ENCODE results near the gene ITGA5. TPM values are rescaled to one million over a fixed set of nuclear protein-coding genes. Genes with fewer than 3 reads are reported as not detected.

ITGA5 gene
- total and polyA plus RNA-seq, 12 donors, result 31.9 to 154 (median 48.8) TPM

GRCh38 chr12:54351341-54351740, 67.7 kb downstream of the ITGA5 start:
- H3K9me3 ChIP-seq, result no peaks in the 10 kb centered on the region
- no peak for TF ChIP-seq CTCF (IDR thresholded peaks at IDR 0.05)
- peak overlapping the region in 1 of 10 donors; percentile 47 for H3K4me3 ChIP-seq
- intact Hi-C loops (cut with DNase I), result loop anchor here in 1 of 10 donors (10.0 kb wide), 1 partner anchor 337 kb away; no protein-coding TSS in a partner anchor
- DNase-seq (no peak), ATAC-seq (no peak)
- WGBS, 2 donors, result 66 to 74% methylated on average over 4 of the region's 4 CpGs
- peaks cover 0 to 38% (median 17%) of the 10 kb centered on the region in 9 donors for H3K4me1 ChIP-seq
- H3K27me3 ChIP-seq, result no peaks in the 10 kb centered on the region
- peak overlapping the region in 7 of 10 donors; percentile 44 to 86 (median 80) for H3K27ac ChIP-seq
- H3K36me3 ChIP-seq, result peaks cover 0 to 60% (median 45%) of the 10 kb centered on the region in 9 donors

- no peak for ATAC-seq
- Histone ChIP-seq H3K9me3 (no peaks in the 10 kb centered on the region), H3K4me3 (no peak overlapping the region), H3K4me1 (peaks cover 0 to 38% (median 17%) of the 10 kb centered on the region in 9 donors), H3K36me3 (peaks cover 0 to 66% (median 50%) of the 10 kb centered on the region in 9 donors), H3K27ac (peak overlapping the region in 5 of 10 donors; percentile 7 to 86 (median 79)), H3K27me3 (no peaks in the 10 kb centered on the region)
- no peak for TF ChIP-seq CTCF (IDR thresholded peaks at IDR 0.05)
- DNase-seq, result no peak
- intact Hi-C loops (cut with DNase I), result loop anchor here in 1 of 10 donors (10.0 kb wide), 1 partner anchor 336 kb away; no protein-coding TSS in a partner anchor
- 61 to 71% methylated on average over 3 of the region's 3 CpGs for WGBS, 2 donors
Observed at GRCh38 chr12:54350743-54351142, 68.3 kb downstream of the ITGA5 start.

GRCh38 chr12:54349679-54350078, 69.4 kb downstream of the ITGA5 start:
- Histone ChIP-seq H3K9me3 (no peaks in the 10 kb centered on the region), H3K27me3 (no peaks in the 10 kb centered on the region), H3K27ac (no peak overlapping the region), H3K4me3 (no peak overlapping the region), H3K36me3 (peaks cover 0 to 76% (median 60%) of the 10 kb centered on the region in 9 donors), H3K4me1 (peaks cover 0 to 38% (median 17%) of the 10 kb centered on the region in 9 donors)
- intact Hi-C loops (cut with DNase I), result loop anchor here in 1 of 10 donors (10.0 kb wide), 1 partner anchor 335 kb away; no protein-coding TSS in a partner anchor
- no peak for DNase-seq
- no peak for ATAC-seq
- no peak for TF ChIP-seq CTCF (IDR thresholded peaks at IDR 0.05)

GRCh38 chr12:54349036-54349435, 70.0 kb downstream of the ITGA5 start:
- intact Hi-C loops (cut with DNase I), result no loop called here
- 87 to 88% methylated on average over 4 of the region's 4 CpGs for WGBS, 2 donors
- peaks cover 0 to 83% (median 67%) of the 10 kb centered on the region in 9 donors for H3K36me3 ChIP-seq

More at GRCh38 chr12:54349036-54349435, 70.0 kb downstream of the ITGA5 start:
- Histone ChIP-seq H3K9me3 (no peaks in the 10 kb centered on the region), H3K4me3 (no peak overlapping the region), H3K4me1 (peaks cover 0 to 38% (median 17%) of the 10 kb centered on the region in 9 donors), H3K27ac (no peak overlapping the region), H3K27me3 (no peaks in the 10 kb centered on the region)
- DNase-seq, result no peak
- no peak for TF ChIP-seq CTCF (IDR thresholded peaks at IDR 0.05)
- no peak for ATAC-seq

Other genes starting within 250 kb of the ITGA5 start
- gene SMUG1, start 230.3 kb downstream of the ITGA5 start, total RNA-seq, result 10 to 100 TPM in 9 of 10 donors, 1 to 10 TPM in 1; 8.8 to 20.7 (median 13.8) TPM
- 10 to 100 TPM; 16.2 to 28.8 TPM for gene SMUG1, start 230.3 kb downstream of the ITGA5 start, polyA plus RNA-seq
- gene CBX5, start 139.1 kb downstream of the ITGA5 start, total RNA-seq, result 10 to 100 TPM; 44.4 to 53.5 (median 49.7) TPM
- gene CBX5, start 139.1 kb downstream of the ITGA5 start, polyA plus RNA-seq, result 10 to 100 TPM; 13.4 to 19.2 TPM
- 100 to 1,000 TPM; 419 to 538 (median 462) TPM for gene HNRNPA1, start 138.5 kb downstream of the ITGA5 start, total RNA-seq
- 100 to 1,000 TPM; 353 to 641 TPM for gene HNRNPA1, start 138.5 kb downstream of the ITGA5 start, polyA plus RNA-seq
- gene NFE2, start 118.3 kb downstream of the ITGA5 start, total RNA-seq, result 1 to 10 TPM in 1 of 10 donors, under 1 TPM in 8, not detected in 1; 0.17 to 1.4 (median 0.50) TPM
- gene NFE2, start 118.3 kb downstream of the ITGA5 start, polyA plus RNA-seq, result under 1 TPM in 1 of 2 donors, not detected in 1; 0.28 TPM
- gene COPZ1, start 94.1 kb downstream of the ITGA5 start, total RNA-seq, result 100 to 1,000 TPM; 111 to 143 (median 131) TPM
- 100 to 1,000 TPM in 1 of 2 donors, 10 to 100 TPM in 1; 64.0 to 152 TPM for gene COPZ1, start 94.1 kb downstream of the ITGA5 start, polyA plus RNA-seq
- gene GPR84, start 54.8 kb downstream of the ITGA5 start, total RNA-seq, result 1 to 10 TPM in 1 of 10 donors, under 1 TPM in 3, not detected in 6; 0.15 to 2.9 (median 0.25) TPM
- under 1 TPM in 1 of 2 donors, not detected in 1; 0.45 TPM for gene GPR84, start 54.8 kb downstream of the ITGA5 start, polyA plus RNA-seq
- gene ZNF385A, start 34.5 kb downstream of the ITGA5 start, total RNA-seq, result 10 to 100 TPM in 2 of 10 donors, 1 to 10 TPM in 8; 3.8 to 19.1 (median 4.8) TPM
- 10 to 100 TPM in 1 of 2 donors, 1 to 10 TPM in 1; 8.1 to 10.5 TPM for gene ZNF385A, start 34.5 kb downstream of the ITGA5 start, polyA plus RNA-seq
- under 1 TPM in 2 of 10 donors, not detected in 8; 0.38 to 0.65 TPM for gene GTSF1, start 54.3 kb upstream of the ITGA5 start, total RNA-seq
- under 1 TPM in 1 of 2 donors, not detected in 1; 0.07 TPM for gene GTSF1, start 54.3 kb upstream of the ITGA5 start, polyA plus RNA-seq
- 10 to 100 TPM in 2 of 10 donors, 1 to 10 TPM in 8; 1.4 to 33.8 (median 2.7) TPM for gene NCKAP1L, start 78.5 kb upstream of the ITGA5 start, total RNA-seq
- gene NCKAP1L, start 78.5 kb upstream of the ITGA5 start, polyA plus RNA-seq, result 1 to 10 TPM; 1.7 to 2.3 TPM
- 1 to 10 TPM in 8 of 10 donors, under 1 TPM in 2; 0.79 to 8.1 (median 1.9) TPM for gene PDE1B, start 130.3 kb upstream of the ITGA5 start, total RNA-seq
- 1 to 10 TPM; 4.7 to 5.3 TPM for gene PDE1B, start 130.3 kb upstream of the ITGA5 start, polyA plus RNA-seq
- gene PPP1R1A, start 169.4 kb upstream of the ITGA5 start, total RNA-seq, result 100 to 1,000 TPM in 3 of 10 donors, 10 to 100 TPM in 7; 39.4 to 378 (median 56.5) TPM
- 100 to 1,000 TPM in 1 of 2 donors, 10 to 100 TPM in 1; 46.6 to 203 TPM for gene PPP1R1A, start 169.4 kb upstream of the ITGA5 start, polyA plus RNA-seq
- not detected for gene LACRT, start 215.6 kb upstream of the ITGA5 start, total RNA-seq
- gene LACRT, start 215.6 kb upstream of the ITGA5 start, polyA plus RNA-seq, result not detected
- gene DCD, start 229.1 kb upstream of the ITGA5 start, total RNA-seq, result not detected
- gene DCD, start 229.1 kb upstream of the ITGA5 start, polyA plus RNA-seq, result not detected

Measured in heart right ventricle (tissue), 16 donors.